ENCODE data around the gene MCHR1.

DNA sequence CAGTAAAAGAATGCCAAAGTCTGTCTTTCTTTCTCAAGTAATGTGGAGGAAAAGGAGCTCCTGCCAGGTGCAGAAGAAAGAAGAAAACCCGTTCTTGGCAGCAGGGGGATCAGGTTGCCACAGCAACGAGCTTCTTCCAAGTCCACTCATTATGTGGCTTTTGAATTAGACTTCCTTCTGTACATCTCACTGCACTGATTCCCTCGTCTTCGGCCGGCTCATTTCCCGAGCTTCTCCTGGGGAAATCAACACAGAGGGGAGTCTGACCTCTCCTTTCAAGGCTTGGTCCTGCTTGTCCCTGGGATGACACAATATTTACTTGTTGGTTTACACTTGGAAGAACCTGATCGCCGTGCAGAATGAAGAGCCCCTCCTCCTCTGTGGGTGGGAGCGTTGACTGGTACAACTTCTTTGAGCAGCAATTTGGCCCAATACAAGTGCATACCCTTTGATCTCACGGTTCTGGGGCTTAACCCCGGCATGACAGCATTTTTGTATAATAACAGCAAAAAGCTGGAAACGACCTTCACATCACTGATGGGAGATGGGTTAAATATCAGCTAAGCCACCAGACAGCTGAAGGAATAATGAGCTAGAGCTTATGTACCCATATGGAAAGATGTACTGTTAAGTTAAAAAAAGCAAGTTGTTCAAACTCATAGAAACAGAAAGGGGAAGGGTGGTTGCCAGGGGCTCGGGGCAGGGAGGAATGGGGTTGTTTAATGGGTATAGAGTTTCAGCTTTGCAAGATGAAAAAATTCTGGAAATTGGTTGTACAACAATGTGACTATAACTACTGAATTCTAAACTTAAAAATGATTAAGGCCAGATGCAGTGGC lies 35.4 kb downstream of the MCHR1 start:
- TF ChIP-seq, protein P1, sequence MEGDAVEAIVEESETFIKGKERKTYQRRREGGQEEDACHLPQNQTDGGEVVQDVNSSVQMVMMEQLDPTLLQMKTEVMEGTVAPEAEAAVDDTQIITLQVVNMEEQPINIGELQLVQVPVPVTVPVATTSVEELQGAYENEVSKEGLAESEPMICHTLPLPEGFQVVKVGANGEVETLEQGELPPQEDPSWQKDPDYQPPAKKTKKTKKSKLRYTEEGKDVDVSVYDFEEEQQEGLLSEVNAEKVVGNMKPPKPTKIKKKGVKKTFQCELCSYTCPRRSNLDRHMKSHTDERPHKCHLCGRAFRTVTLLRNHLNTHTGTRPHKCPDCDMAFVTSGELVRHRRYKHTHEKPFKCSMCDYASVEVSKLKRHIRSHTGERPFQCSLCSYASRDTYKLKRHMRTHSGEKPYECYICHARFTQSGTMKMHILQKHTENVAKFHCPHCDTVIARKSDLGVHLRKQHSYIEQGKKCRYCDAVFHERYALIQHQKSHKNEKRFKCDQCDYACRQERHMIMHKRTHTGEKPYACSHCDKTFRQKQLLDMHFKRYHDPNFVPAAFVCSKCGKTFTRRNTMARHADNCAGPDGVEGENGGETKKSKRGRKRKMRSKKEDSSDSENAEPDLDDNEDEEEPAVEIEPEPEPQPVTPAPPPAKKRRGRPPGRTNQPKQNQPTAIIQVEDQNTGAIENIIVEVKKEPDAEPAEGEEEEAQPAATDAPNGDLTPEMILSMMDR (IDR thresholded peaks at IDR 0.05) = no peak
- TF ChIP-seq POLR2A (IDR thresholded peaks at IDR 0.05) (no peak), EP300 (IDR thresholded peaks at IDR 0.05) (no peak)

All from ovary (tissue), 3 donors.